Measurements from ENCODE around the gene PHLDA1. TPM values are rescaled to one million over a fixed set of nuclear protein-coding genes. Genes with fewer than 3 reads are reported as not detected.
"Not testable (repeated sequence)": the region's sequence is repeated elsewhere in the genome, so short reads cannot be mapped to it uniquely, and the experiment has no call there.

The PHLDA1 gene
- total RNA-seq, 1 donor from 2014 or later: 22.8 TPM

GRCh38 chr12:75990189-75990912 lies 41.2 kb downstream of the PHLDA1 start:
- TF ChIP-seq CTCF (IDR thresholded peaks at IDR 0.05; ENCODE audit: borderline replicate concordance): no peak
- DNase-seq: no peak

GRCh38 chr12:75987709-75988108 lies 43.9 kb downstream of the PHLDA1 start:
- intact Hi-C loops (cut with micrococcal nuclease); DNase-seq: not testable (repeated sequence)
- H3K9me3 ChIP-seq (replicated peaks): peaks cover 11% of the 10 kb centered on the region

More at GRCh38 chr12:75990189-75990912, 41.2 kb downstream of the PHLDA1 start:
- no peaks in the 10 kb centered on the region for H3K27me3 ChIP-seq (ENCODE audit: low read depth)
- intact Hi-C loops (cut with micrococcal nuclease): no loop called here
- H3K36me3 ChIP-seq: no peaks in the 10 kb centered on the region
- no peak overlapping the region for H3K4me3 ChIP-seq
- H3K9me3 ChIP-seq (replicated peaks): peaks cover 11% of the 10 kb centered on the region
- H3K27ac ChIP-seq (replicated peaks): no peak overlapping the region
- H3K4me1 ChIP-seq: no peaks in the 10 kb centered on the region

GRCh38 chr12:75986001-75986746 lies 45.4 kb downstream of the PHLDA1 start:
- no peaks in the 10 kb centered on the region for H3K27me3 ChIP-seq (ENCODE audit: low read depth)
- no peak for TF ChIP-seq CTCF (IDR thresholded peaks at IDR 0.05; ENCODE audit: borderline replicate concordance)
- peaks cover 20% of the 10 kb centered on the region for H3K4me1 ChIP-seq
- intact Hi-C loops (cut with micrococcal nuclease): no loop called here
- H3K36me3 ChIP-seq: no peaks in the 10 kb centered on the region
- H3K9me3 ChIP-seq (replicated peaks): peaks cover 11% of the 10 kb centered on the region
- no peak overlapping the region for H3K27ac ChIP-seq (replicated peaks)
- H3K4me3 ChIP-seq: no peak overlapping the region
- no peak for DNase-seq

More at GRCh38 chr12:75987709-75988108, 43.9 kb downstream of the PHLDA1 start:
- H3K27ac ChIP-seq (replicated peaks); H3K4me3 ChIP-seq; H3K27me3 ChIP-seq (ENCODE audit: low read depth); H3K36me3 ChIP-seq: not testable (repeated sequence)
- H3K4me1 ChIP-seq: peaks cover 11% of the 10 kb centered on the region

- intact Hi-C loops (cut with micrococcal nuclease): no loop called here
- Histone ChIP-seq H3K4me1 (peaks cover 21% of the 10 kb centered on the region), H3K4me3 (no peak overlapping the region), H3K27me3 (ENCODE audit: low read depth) (no peaks in the 10 kb centered on the region), H3K27ac (replicated peaks) (no peak overlapping the region), H3K36me3 (no peaks in the 10 kb centered on the region), H3K9me3 (replicated peaks) (peaks cover 11% of the 10 kb centered on the region)
- no peak for TF ChIP-seq CTCF (IDR thresholded peaks at IDR 0.05; ENCODE audit: borderline replicate concordance)
- DNase-seq: no peak
Observed at GRCh38 chr12:75985566-75985965, 46.0 kb downstream of the PHLDA1 start.

- no peak for TF ChIP-seq CTCF (IDR thresholded peaks at IDR 0.05; ENCODE audit: borderline replicate concordance)
- Histone ChIP-seq H3K4me1 (peaks cover 21% of the 10 kb centered on the region), H3K36me3 (no peaks in the 10 kb centered on the region), H3K27ac (replicated peaks) (no peak overlapping the region), H3K4me3 (no peak overlapping the region), H3K27me3 (ENCODE audit: low read depth) (no peaks in the 10 kb centered on the region), H3K9me3 (replicated peaks) (peaks cover 11% of the 10 kb centered on the region)
- DNase-seq: no peak
- intact Hi-C loops (cut with micrococcal nuclease): no loop called here
Observed at GRCh38 chr12:75984577-75985182, 46.9 kb downstream of the PHLDA1 start.

GRCh38 chr12:75983851-75984250 lies 47.7 kb downstream of the PHLDA1 start:
- H3K27ac ChIP-seq (replicated peaks); H3K4me3 ChIP-seq; DNase-seq; H3K27me3 ChIP-seq (ENCODE audit: low read depth); H3K36me3 ChIP-seq; intact Hi-C loops (cut with micrococcal nuclease): not testable (repeated sequence)
- Histone ChIP-seq H3K4me1 (peaks cover 25% of the 10 kb centered on the region), H3K9me3 (replicated peaks) (peaks cover 11% of the 10 kb centered on the region)

All from left ventricle myocardium inferior (tissue), 1 donor.